MM.1S (cell line): ENCODE data around the gene NEURL1.
"Not testable (repeated sequence)": the region's sequence is repeated elsewhere in the genome, so short reads cannot be mapped to it uniquely, and the experiment has no call there.

Experiments used
- DNase-seq: peaks from one replicate; pipeline ENCODE4 v3.0.0-alpha.2; 2015
- H2AFZ ChIP-seq: fragments of 300-600 bp; sonication (generic); 2 replicates; pipeline ENCODE4 v1.6.0; 2016; ENCODE audit warnings: antibody characterized with exemption, low read length
- H3F3A ChIP-seq: fragments of 300-600 bp; sonication (generic); 2 replicates; pipeline ENCODE4 v1.6.1; 2016; ENCODE audit warnings: mild to moderate bottlenecking, antibody characterized with exemption, low read length, moderate library complexity, mixed read lengths; ENCODE audit not compliant: insufficient read depth
- H3K27ac ChIP-seq: fragments of 300-600 bp; sonication (generic); 2 replicates; pipeline ENCODE4 v1.5.1; 2016; ENCODE audit warnings: mild to moderate bottlenecking, low read length
- H3K27me3 ChIP-seq: fragments of 300-600 bp; sonication (generic); replicated peaks from 2 replicates; pipeline ENCODE4 v1.6.0; 2016; ENCODE audit warnings: low read length; ENCODE audit not compliant: insufficient read depth
- H3K36me3 ChIP-seq: fragments of 300-600 bp; sonication (generic); replicated peaks from 2 replicates; pipeline ENCODE4 v1.6.1; 2016; ENCODE audit warnings: mild to moderate bottlenecking, low read length, mixed read lengths; ENCODE audit not compliant: insufficient read depth
- H3K4me1 ChIP-seq: fragments of 300-600 bp; sonication (generic); 2 replicates; pipeline ENCODE4 v1.6.1; 2016; ENCODE audit warnings: low read length, mixed read lengths
- H3K4me2 ChIP-seq: fragments of 300-600 bp; sonication (generic); 2 replicates; pipeline ENCODE4 v1.6.0; 2016; ENCODE audit warnings: low read depth, low read length
- H3K4me3 ChIP-seq: fragments of 300-600 bp; sonication (generic); 2 replicates; pipeline ENCODE4 v1.5.1; 2016; ENCODE audit warnings: low read length, mixed read lengths
- H3K79me2 ChIP-seq: fragments of 300-600 bp; sonication (generic); 2 replicates; pipeline ENCODE4 v1.6.1; 2016; ENCODE audit warnings: mixed run types, low read length, mixed read lengths
- H3K9ac ChIP-seq: fragments of 300-600 bp; sonication (generic); 2 replicates; pipeline ENCODE4 v1.6.1; 2016; ENCODE audit warnings: low read length, mixed read lengths
- H3K9me2 ChIP-seq: fragments of 300-600 bp; sonication (generic); replicated peaks from 2 replicates; pipeline ENCODE4 v1.6.1; 2016; ENCODE audit warnings: mild to moderate bottlenecking, low read length, mixed read lengths; ENCODE audit not compliant: insufficient read depth
- H3K9me3 ChIP-seq: fragments of 300-600 bp; sonication (generic); replicated peaks from 2 replicates; pipeline ENCODE4 v1.6.1; 2016; ENCODE audit warnings: mild to moderate bottlenecking, low read length, mixed read lengths; ENCODE audit not compliant: insufficient read depth
- H4K20me1 ChIP-seq: fragments of 300-600 bp; sonication (generic); 2 replicates; pipeline ENCODE4 v1.6.1; 2016; ENCODE audit warnings: mild to moderate bottlenecking, low read length, moderate library complexity, mixed read lengths; ENCODE audit not compliant: insufficient read depth
- EZH2 ChIP-seq: fragments of 300-600 bp; sonication (generic); optimal IDR thresholded peaks from 2 replicates; pipeline ENCODE3; 2017; ENCODE audit warnings: low read depth, mild to moderate bottlenecking, antibody characterized with exemption, low read length, mixed read lengths
- EZH2phosphoT487 ChIP-seq: fragments of 300-600 bp; sonication (generic); IDR thresholded peaks from 2 replicates; pipeline ENCODE4 v1.6.1; 2018; ENCODE audit warnings: antibody characterized with exemption, low read length
- TF ChIP-seq, protein P1 (sequence below): fragments of 300-600 bp; sonication (generic); IDR thresholded peaks from 2 replicates; pipeline ENCODE4 v1.5.1; 2016; ENCODE audit warnings: antibody characterized with exemption, low read length, mixed read lengths

NEURL1 gene

DNA sequence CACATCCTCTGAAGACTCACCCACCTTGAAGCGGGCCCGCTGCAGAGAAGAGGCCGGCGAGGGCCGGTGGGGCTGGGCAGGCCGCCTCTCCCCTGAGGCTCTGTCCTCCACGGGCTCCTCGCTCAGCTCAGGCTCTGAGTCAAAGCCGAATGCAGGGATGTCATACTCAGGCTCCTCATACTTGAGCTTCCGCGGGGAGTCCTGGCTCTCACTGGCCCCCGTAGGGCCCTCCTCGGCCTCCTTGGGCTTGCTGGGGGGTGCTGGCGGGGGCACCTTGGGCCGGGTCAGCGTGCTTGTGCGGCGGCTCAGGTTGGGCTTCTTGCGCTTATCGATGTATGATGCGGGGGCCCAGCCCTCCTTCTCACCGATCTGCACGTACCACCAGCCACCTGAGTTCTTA lies 109.9 kb downstream of the NEURL1 start:
- Histone ChIP-seq H3F3A (no peaks in the 10 kb centered on the region), H2AFZ (no peak overlapping the region), H3K27me3 (no peaks in the 10 kb centered on the region), H3K4me3 (no peak overlapping the region), H3K4me1 (no peaks in the 10 kb centered on the region), H3K9me3 (no peaks in the 10 kb centered on the region), H3K9ac (no peak overlapping the region), H3K4me2 (no peak overlapping the region), H3K27ac (no peak overlapping the region), H3K9me2 (no peaks in the 10 kb centered on the region), H3K36me3 (no peaks in the 10 kb centered on the region), H4K20me1 (no peaks in the 10 kb centered on the region), H3K79me2 (no peaks in the 10 kb centered on the region)
- TF ChIP-seq, protein P1, sequence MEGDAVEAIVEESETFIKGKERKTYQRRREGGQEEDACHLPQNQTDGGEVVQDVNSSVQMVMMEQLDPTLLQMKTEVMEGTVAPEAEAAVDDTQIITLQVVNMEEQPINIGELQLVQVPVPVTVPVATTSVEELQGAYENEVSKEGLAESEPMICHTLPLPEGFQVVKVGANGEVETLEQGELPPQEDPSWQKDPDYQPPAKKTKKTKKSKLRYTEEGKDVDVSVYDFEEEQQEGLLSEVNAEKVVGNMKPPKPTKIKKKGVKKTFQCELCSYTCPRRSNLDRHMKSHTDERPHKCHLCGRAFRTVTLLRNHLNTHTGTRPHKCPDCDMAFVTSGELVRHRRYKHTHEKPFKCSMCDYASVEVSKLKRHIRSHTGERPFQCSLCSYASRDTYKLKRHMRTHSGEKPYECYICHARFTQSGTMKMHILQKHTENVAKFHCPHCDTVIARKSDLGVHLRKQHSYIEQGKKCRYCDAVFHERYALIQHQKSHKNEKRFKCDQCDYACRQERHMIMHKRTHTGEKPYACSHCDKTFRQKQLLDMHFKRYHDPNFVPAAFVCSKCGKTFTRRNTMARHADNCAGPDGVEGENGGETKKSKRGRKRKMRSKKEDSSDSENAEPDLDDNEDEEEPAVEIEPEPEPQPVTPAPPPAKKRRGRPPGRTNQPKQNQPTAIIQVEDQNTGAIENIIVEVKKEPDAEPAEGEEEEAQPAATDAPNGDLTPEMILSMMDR: no peak
- TF ChIP-seq EZH2 (no peak), EZH2phosphoT487 (no peak)
- DNase-seq: no peak

- Histone ChIP-seq H3K4me1 (no peaks in the 10 kb centered on the region), H3K9me3 (no peaks in the 10 kb centered on the region), H3K4me2 (no peak overlapping the region), H3K79me2 (no peaks in the 10 kb centered on the region), H3K36me3 (no peaks in the 10 kb centered on the region), H3K9me2 (no peaks in the 10 kb centered on the region), H2AFZ (no peak overlapping the region), H3K9ac (no peak overlapping the region), H3F3A (no peaks in the 10 kb centered on the region), H3K4me3 (no peak overlapping the region), H4K20me1 (no peaks in the 10 kb centered on the region), H3K27ac (no peak overlapping the region), H3K27me3 (no peaks in the 10 kb centered on the region)
- TF ChIP-seq, protein P1: peak; percentile 77
- no peak for TF ChIP-seq EZH2
- peak; percentile 26 for DNase-seq
Measured at GRCh38 chr10:103605359-103606096, 112.0 kb downstream of the NEURL1 start.

DNA sequence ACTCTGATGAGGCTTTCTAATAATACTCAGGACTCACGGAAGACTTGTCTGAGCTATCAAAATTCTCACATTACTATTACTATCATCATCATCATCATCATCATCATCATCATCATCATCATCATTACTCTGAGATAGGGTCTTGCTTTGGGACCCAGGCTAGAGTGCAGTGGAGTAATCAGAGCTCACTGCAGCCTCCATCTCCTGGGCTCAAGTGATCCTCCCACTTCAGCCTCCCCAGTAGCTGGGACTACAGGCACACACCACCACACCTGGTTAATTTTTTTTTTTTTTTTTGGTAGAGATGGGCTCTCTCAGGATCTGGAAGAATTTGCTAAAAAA lies 112.6 kb downstream of the NEURL1 start:
- not testable (repeated sequence) for DNase-seq, H3K9me2 ChIP-seq, H4K20me1 ChIP-seq, H3K27ac ChIP-seq, H3K4me2 ChIP-seq, H3K9ac ChIP-seq, H3K4me3 ChIP-seq, H3K36me3 ChIP-seq, H3K79me2 ChIP-seq, H3K9me3 ChIP-seq, H3K27me3 ChIP-seq, H3K4me1 ChIP-seq, H3F3A ChIP-seq, H2AFZ ChIP-seq

DNA sequence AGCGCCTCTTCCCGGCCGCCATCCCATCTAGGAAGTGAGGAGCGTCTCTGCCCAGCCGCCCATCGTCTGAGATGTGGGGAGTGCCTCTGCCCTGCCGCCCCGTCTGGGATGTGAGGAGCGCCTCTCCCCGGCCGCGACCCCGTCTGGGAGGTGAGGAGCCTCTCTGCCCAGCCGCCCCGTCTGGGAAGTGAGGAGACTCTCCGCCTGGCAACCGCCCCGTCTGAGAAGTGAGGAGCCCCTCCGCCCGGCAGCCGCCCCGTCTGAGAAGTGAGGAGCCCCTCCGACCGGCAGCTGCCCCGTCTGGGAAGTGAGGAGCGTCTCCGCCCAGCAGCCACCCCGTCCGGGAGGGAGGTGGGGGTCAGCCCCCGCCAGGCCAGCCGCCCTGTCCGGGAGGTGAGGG lies 113.5 kb downstream of the NEURL1 start:
- H3K36me3 ChIP-seq, H4K20me1 ChIP-seq, H3K9me2 ChIP-seq, H3K4me3 ChIP-seq, H3K27ac ChIP-seq, H3K27me3 ChIP-seq, H2AFZ ChIP-seq, H3K79me2 ChIP-seq, H3K9me3 ChIP-seq, H3K4me1 ChIP-seq, H3K9ac ChIP-seq, H3K4me2 ChIP-seq, H3F3A ChIP-seq, DNase-seq: not testable (repeated sequence)

GRCh38 chr10:103608056-103608455 lies 114.6 kb downstream of the NEURL1 start:
- not testable (repeated sequence) for H3K9me2 ChIP-seq, H3K9me3 ChIP-seq, H3K4me1 ChIP-seq, DNase-seq, H3K27ac ChIP-seq, H2AFZ ChIP-seq, H4K20me1 ChIP-seq, H3K9ac ChIP-seq, H3F3A ChIP-seq, H3K27me3 ChIP-seq, H3K4me3 ChIP-seq, H3K36me3 ChIP-seq, H3K4me2 ChIP-seq, H3K79me2 ChIP-seq
